Adipose tissue (tissue), 3 donors: ENCODE data around the gene SLC24A3. TPM values are rescaled to one million over a fixed set of nuclear protein-coding genes. Genes with fewer than 3 reads are reported as not detected.

Source experiments
- H3K27ac ChIP-seq: one replicate; pipeline ENCODE4 v1.5.1; 2013; ENCODE audit warnings: low read depth, low read length
- WGBS, 3 donors: extraction: QIAGEN DNeasy Blood & Tissue Kit; methylation state at CpG; one replicate each; pipeline ENCODE4 v1.1.7; 2013; 5-methylcytosine and 5-hydroxymethylcytosine counted together
- polyA plus RNA-seq, 3 donors: library from polyadenylated mRNA; stranded (reverse); fragments of 200-250 nt; gene quantifications; one replicate each; pipeline ENCODE4 v1.2.3, GENCODE V29; 2013
- donor health status: healthy with polysubstance abuse.
- donor health status: Bipolar disorder and iron deficiency.
- donor health status: healthy.

Gene SLC24A3
- 10 to 100 TPM in 1 of 3 donors, 1 to 10 TPM in 1, under 1 TPM in 1; 0.86 to 11.5 (median 6.5) TPM for polyA plus RNA-seq

DNA sequence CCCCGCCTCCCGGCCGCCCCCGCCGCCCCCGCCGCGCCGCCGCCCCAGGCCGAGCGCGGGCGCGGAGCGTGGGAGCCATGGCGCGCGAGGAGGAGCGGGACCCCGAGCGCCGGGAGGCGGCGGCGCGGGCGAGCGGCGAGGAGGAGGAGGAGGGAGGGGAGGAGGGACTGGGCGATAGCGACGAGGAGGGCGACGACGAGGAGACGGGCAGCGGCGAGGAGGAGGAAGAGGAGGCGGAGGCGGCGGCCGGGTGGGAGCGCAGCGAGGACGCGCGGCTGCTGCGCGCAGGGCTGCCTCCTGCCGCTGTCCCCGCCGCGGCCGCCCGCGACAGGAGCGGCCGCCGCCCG is at the start of gene SLC24A3:
TSS of gene SLC24A3 (plus strand) at position 174 of the 347 bp plus-strand sequence.
- 0 to 1% (median 0%) methylated on average over 8 to 53 of the region's 61 CpGs for WGBS, 3 donors
- no peak within 1 kb of the TSS for H3K27ac ChIP-seq

DNA sequence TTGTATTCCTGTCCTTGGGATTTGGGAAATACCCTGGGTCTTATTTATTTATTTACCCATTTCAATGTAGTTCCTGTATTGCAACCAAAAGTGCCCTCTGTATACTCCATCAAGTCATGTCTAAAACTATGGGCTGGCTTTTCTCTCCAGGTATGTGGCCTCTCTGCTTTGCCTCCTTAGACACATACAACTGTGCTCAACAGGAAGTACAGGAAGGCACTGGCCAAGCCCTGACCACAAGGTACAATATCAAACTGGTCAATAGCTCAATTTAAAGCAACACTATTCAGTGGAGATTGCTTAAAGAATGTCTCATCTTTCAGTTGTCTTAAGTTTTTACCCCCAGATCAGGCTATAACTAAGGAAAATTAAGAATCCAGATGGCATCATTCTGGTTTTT is 42.3 kb upstream of the SLC24A3 start:
- no peak overlapping the region for H3K27ac ChIP-seq

DNA sequence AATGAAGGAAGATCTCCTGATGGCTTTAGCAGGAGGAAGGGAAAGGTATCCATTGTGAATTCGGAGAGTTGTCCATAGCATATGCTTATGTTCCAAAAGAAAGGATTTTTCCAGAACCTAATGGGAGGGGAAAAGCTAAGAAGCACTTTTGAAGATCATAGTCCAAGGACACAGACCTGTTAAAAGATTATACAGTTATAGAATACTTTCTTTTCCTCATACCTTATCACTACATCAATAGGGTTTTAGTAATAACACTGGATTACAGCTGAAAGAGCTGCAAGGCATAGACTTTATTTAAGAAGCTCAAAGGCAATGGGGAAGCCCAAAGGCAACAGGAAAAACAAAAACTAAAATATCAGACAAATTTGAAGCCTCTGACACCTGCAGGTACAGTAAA is 39.8 kb upstream of the SLC24A3 start:
- WGBS, 3 donors: 57 to 80% (median 74%) methylated on average over 1 of the region's 1 CpG

DNA sequence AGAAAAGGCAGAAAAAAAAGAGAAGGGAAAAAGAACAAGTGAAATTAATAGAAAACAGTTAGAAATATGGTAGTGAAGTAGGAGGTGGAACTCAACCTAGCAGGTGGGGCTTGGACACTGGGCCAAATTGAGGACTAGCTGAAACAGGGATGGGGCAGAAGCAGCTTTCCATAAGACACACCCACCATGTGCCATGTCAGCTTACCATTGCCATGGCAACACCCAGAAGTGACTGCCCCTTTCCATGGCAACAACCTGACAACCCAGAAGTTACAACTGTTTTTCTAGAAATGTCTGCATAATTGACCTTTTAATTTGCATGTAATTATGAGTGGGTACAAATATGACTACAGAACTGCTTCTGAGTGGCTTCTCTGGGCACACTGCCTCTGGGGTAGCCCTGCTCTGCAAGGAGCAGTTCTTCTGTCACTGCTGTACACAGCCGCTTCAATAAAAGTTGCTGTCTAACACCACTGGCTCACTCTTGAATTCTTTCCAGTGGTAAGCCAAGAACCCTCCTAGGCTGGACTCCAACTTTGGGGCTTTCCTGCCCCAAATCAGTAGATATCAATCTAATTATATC is 35.9 kb upstream of the SLC24A3 start:
- H3K27ac ChIP-seq: no peak overlapping the region
- WGBS, 3 donors: 90 to 98% (median 90%) methylated on average over 1 of the region's 1 CpG

More for the DNA sequence above, 39.8 kb upstream of the SLC24A3 start:
- H3K27ac ChIP-seq: no peak overlapping the region

DNA sequence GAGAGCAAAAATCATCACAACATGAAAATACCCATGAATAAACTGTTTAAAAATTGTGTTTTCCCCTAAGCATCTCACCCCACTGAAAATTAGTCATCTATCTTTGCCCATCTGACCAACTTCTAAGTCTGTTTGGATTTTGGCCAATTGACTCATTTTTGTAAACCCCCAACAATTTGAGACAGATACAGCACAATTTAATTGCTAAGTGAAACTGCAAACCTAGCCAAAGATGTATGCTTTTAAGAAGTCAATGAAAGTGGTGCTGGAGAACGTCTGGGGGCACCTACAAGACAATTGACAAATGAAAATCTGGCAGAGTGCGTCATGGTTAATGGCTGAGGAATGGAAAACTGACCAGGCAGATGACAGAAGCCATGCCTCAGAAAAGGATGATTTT is 30.9 kb upstream of the SLC24A3 start:
- 58 to 64% (median 61%) methylated on average over 2 of the region's 2 CpGs for WGBS, 3 donors
- H3K27ac ChIP-seq: no peak overlapping the region

DNA sequence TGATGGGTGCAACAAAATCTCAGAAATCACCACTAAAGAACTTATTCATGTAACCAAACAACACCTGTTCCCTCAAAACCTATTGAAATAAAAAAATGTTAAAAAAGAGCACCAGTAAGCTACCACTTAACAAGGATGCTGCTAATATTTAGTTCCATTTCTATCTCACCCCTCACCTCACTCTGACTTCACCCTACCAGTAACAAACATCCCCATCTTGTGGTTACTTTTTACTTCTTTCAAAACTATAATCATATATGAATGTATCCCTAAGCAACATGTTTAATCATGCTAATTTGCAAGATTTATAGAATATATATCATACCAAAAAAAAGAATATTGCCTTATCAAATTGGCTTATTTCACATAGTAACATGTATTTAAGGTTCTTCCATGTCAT is 27.4 kb upstream of the SLC24A3 start:
- H3K27ac ChIP-seq: no peak overlapping the region

DNA sequence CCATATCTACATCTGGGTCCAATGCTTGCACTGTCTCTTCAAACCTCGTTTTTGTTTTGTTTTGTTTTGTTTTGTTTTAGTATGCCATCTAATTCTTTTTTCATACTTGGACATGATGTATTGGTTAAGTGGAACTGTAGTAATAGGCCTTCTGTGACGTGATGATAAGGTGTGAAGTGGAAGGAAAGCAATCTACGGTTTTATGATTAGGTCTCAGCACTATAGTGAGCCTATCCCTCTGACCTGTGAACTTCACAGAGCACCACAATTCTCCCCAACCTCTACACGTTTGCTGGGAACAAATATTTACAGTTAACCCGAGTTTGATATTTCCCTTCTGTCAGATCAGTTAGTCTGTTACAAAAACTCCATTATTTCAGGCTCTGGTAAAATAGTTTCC is 19.1 kb upstream of the SLC24A3 start:
- no peak overlapping the region for H3K27ac ChIP-seq
- WGBS, 3 donors: 28 to 58% (median 52%) methylated on average over 5 of the region's 5 CpGs

DNA sequence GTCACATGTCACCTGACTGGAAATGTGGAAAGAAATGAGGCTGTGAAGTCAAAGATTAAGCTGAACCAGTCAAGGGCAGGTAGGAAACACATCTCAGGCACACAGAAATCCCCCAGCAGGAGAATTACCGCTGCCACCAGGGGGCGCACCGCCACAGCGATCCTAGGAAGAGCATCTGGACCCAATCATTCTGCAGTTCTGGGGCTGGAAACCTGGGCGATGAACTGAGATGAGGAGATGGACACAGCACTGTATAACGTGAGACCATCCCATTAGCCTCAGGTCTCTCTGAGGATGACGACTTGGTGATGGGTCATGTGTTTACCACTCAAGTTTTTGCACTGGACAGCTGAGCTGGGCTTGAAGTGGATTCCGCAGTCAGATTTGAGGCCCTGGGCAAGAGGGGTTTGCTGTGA is 6.5 kb upstream of the SLC24A3 start:
- 16 to 18% (median 16%) methylated on average over 8 of the region's 8 CpGs for WGBS, 3 donors
- no peak overlapping the region for H3K27ac ChIP-seq

DNA sequence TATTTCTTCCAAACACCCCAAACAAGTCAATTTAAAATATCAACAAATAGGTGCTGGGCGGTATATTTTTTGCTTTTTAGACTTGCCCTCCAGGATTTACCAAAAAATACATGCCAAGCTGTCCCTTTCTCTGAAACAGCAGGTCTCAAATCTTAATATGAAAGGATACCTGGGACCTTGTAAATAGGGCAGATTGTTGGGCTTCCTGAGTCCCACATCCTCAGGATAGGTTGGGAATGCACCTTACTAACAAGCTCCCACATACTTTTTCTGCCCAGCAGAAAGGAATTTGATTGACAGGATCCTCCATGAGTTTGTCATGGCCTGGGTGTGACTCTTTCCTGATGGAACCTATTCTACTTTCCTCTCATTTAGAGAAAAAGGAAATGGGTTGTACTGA is 4.9 kb upstream of the SLC24A3 start:
- no peak overlapping the region for H3K27ac ChIP-seq
- WGBS, 3 donors: 59 to 85% (median 79%) methylated on average over 1 of the region's 1 CpG

DNA sequence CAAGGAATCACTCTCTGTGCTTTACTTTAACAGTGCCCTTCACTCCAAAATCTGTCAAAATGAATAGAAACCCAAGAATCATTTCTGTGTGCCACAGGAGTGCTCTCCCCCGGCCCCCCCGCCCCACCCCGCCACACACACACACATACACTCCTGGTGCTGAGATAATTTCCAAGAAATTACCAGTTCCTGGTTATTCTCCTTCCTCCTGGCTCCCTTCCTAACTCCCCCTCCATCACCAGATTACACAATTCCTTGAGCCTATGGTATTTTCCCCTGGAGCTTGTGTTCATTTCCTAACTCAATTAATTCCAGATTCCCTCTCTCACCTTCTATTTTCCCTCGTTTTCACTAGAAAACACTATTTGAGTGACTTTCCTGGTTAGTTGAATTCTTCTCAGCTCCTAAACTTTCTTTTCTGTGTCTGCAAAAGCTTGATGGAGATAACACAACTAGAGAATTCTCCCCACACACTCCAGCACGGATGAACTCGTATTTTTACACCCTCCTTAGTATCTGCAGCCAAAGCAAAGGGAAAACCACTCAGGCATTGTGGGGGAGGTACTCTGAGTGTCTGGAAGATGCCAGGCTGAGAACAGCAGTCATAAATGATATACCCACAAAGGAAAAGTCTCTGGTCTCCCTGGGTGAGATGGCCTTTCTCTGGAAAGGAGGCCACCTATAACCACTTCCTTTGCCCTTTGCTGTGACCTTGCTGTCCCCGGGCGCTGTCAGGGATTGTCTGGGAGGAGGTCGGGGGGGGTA is 1.9 kb upstream of the SLC24A3 start:
- no peak overlapping the region for H3K27ac ChIP-seq
- 49 to 61% (median 50%) methylated on average over 9 of the region's 9 CpGs for WGBS, 3 donors

DNA sequence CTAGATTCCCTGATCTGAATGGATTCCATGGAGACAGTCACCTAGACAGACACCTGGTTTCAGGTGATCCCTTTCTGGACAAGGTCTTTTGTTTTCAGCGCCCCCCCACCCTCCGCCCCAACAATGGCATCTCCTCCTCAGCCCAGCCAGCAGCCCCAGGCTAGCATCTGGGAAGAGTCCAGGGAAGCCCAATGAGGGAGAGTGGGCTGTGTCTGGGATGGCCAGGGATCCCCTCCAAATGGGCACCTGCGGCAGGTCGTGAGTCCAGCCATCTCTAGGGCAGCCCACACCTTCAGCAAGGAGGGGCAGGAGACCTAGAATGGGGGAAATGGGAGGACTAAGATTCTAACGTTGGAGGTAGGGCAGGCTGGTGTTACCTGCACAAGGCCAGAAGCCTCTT is 1.2 kb upstream of the SLC24A3 start:
- 60 to 73% (median 69%) methylated on average over 5 of the region's 5 CpGs for WGBS, 3 donors
- no peak overlapping the region for H3K27ac ChIP-seq

DNA sequence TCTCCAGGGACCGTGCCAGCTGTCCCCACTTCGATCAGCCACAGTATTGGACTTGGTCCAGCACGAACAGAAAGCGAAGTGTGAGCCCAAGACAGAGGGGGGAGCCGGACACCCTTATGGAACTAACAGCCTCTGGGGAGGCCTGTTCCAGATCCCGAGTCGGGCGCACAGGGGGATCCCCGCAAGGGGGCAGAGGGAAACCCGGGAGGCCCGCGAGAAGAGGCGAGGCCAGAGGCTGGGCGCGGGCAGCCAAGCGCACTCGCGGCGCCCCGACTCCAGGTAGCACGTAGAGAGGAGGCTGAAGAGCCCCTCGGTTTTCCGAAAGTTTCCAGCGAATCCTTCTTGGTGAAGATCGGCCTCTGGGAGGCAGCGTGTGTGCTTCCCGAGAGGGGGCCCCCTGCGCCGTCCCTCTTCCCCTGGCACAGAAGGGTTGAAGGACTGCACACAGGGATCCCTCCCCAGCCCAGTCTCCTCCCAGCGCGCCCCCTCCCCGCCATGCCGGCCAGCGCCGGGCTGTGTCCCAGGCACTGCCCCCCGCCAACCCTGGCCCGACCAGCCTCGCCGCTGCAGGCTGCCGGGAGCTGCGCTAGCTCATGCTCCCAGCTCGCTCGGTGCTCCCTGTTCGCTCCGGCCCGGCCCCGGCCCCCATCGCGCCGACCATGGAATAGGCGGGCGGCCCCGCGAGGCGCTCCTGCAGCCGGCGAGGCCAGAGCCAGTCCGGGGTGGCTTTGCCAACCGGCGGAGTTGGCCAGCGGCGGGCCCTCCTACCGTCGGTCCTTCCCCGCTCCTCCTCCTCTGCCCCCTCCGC is 577 bp upstream of the SLC24A3 start:
- WGBS, 3 donors: 2 to 4% (median 2%) methylated on average over 46 to 66 of the region's 66 CpGs
- H3K27ac ChIP-seq: no peak overlapping the region

DNA sequence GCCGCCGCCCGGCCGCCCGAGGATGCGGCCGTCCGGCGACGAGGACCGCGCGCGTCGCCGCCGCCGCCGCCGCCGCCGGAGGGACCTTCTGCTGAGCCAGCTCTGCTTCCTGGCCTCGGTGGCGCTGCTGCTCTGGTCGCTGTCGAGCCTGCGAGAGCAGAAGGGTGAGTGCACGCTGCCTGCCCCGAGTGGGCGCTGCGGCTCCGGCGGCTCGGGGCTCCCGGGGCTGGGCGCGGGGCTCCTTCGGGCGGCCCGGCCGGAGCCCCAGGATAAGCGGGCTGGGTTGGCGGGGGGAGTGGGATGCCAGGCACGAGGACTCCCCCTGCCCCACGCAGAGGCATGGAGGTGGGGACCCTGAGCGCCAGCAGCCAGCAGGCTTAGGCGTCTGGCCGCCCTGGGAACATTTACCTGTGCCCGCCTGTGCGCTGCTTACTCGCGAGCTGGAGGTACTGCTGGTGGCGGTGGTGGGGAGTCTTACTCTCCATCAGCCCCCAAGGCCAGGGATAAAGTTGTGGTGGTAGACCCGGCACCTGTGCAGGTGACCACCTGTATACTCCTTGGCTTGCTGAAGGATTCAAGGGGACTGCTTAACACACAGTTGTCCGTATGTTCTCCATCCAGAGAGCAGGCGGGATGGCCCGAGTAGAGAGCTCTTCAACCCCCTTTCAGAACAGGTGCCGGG is 520 bp downstream of the SLC24A3 start:
- 2 to 5% (median 3%) methylated on average over 42 to 58 of the region's 58 CpGs for WGBS, 3 donors
- no peak overlapping the region for H3K27ac ChIP-seq

DNA sequence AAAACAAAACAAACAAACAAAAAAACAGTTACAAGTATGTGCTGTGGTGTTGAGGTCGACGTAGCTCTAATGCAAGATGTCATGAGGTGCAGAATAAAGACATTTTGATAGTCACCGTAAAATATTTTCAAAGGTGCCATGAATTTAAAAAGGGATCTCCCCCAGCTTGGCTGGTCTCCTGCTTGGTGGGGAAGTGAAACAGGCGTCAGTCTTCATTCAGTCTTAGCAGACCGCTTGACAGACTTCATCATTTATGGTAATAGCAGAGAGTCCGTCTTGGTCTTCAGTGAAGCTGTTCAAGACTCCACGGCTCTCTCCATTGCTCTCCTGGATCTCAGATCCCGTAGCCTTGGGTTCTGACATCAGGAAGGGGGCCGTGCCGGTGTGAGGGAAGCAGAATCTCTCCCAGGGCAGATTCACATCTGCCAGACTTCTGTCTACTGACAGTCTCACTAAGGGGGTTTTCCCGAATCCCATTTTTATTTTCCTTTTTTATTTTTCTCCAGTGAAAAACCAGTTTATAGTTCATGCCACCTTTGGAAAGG is 1.6 kb downstream of the SLC24A3 start:
- 60 to 69% (median 60%) methylated on average over 11 of the region's 11 CpGs for WGBS, 3 donors
- H3K27ac ChIP-seq: no peak overlapping the region

DNA sequence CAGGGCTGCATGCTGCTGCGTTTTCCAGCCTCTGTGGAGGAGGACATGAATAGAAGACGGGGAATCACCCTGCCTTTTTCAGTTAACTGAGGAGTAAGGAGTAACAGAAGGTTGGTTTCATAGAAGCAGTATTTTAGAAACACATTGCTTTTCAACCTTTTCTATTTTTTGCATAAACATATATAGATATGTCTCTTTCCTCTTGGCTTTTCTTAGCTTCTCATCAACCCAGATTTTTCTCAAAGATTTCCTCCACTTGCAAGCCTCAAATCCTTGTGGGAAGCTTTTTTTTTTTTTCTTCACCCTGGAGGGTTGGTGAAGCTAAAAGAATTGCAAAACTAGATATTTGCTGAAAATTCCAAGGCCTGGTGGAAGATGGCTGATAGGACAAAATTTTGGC is 6.0 kb downstream of the SLC24A3 start:
- WGBS, 3 donors: 60 to 83% (median 77%) methylated on average over 2 of the region's 2 CpGs

DNA sequence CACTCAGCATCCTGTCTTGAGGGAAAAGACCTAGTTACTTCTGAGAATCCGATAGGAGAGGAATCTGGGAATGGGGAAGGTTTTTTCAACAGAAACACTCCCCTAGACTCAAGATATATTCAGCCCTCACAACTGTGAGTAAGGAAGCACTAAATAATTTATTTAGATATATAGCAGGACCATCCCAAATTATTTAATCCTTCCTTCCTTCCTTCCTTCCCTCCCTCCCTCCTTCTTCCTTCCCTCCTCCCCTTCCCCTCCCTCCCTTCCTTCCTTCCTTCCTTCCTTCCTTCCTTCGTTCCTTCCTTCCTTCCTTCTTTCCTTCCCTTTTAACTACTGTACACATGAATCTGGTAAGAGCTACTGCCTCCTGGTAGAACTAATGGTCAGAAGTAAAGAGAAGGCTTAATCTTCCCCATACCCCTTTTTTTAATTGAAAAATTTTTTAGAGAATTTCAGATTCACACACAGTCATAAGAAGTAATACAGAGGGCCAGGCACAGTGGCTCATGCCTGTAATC is 10.1 kb downstream of the SLC24A3 start:
- H3K27ac ChIP-seq: no peak overlapping the region
- WGBS, 3 donors: 67 to 78% (median 75%) methylated on average over 1 to 2 of the region's 2 CpGs

More for the DNA sequence above, 6.0 kb downstream of the SLC24A3 start:
- no peak overlapping the region for H3K27ac ChIP-seq

DNA sequence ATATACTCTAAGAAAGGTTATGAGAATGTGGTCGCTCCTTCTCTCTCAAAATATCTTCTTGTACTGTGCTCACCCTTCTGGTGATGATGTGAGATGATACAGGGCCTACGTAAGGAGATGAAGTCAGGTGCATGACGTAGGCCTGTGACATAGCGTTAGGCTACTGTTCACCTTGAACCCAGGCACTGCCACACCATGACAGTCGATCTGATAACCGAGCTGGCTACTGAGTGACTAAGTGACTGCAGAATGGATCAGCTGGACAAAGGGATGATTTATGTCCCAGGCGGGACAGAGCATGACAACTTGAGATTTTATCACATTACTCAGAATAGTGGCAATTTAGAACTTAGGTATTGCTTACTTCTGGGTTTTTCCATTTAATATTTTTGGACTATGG is 11.2 kb downstream of the SLC24A3 start:
- 87 to 93% (median 89%) methylated on average over 7 of the region's 7 CpGs for WGBS, 3 donors
- H3K27ac ChIP-seq: no peak overlapping the region

DNA sequence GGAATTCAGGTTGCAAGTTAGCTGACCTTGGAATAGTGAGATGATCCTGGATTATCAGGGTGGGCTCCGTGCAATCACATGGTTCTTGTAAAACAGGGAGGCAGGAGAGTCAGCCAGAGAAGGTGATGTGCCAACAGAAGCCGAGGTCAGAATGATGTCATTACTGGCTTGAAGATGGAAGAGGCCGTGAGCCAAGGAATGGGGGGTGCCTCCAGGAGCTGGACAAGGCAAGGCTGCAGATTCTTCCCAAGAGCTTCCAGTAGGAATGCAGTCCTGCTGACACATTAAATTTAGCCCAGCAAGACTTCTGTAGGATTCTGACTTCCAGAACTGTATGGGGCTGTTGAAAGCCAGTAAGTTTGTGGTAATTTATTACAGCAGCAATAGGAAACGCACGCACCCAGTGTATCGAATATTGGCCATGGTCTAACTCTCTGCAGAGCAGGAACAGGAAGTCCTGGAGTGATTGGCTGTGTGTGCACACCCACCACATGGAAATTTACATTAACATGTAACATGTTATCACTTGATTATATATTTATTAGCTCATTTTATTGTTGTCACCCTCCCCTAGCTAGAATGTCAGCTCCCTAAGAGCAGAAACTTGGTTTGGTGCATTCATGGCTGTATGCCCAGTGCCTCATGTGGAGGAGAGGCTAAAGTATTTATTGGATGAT is 19.1 kb downstream of the SLC24A3 start:
- WGBS, 3 donors: 45 to 68% (median 48%) methylated on average over 6 of the region's 6 CpGs
- H3K27ac ChIP-seq: no peak overlapping the region
